Measurements from ENCODE around the gene KLK7.

Gene KLK7

DNA sequence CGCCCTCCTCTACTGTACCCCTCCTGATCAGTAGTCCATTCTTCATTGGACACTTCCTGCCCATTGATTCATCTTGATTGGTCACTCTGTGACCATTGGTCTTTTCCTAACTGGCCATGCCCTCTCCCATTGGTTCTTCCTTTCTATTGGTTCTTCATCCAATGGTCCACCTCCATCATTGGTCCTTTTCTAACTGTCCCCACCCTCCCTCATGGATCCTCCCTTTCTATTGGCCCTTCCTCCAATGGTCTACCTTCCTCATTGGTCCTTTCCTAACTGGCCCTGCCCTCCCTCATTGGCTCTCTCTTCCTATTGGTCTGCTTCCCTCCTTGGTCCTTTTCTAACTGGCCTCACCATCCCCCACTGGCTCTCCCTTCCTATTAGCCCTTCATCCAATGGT, 21.5 kb downstream of the KLK7 start:
- Histone ChIP-seq H3K4me1 (no peaks in the 10 kb centered on the region), H3K79me2 (no peaks in the 10 kb centered on the region), H3K4me3 (ENCODE audit: low read depth, low read length) (no peak overlapping the region), H3K27me3 (ENCODE audit: control insufficient read depth, insufficient read depth, low read length) (no peaks in the 10 kb centered on the region), H3K27ac (no peak overlapping the region), H2AFZ (no peak overlapping the region), H3K9ac (no peak overlapping the region), H3K9me3 (ENCODE audit: control insufficient read depth, low read length) (no peaks in the 10 kb centered on the region), H3K36me3 (ENCODE audit: control insufficient read depth, insufficient read depth, low read length) (no peaks in the 10 kb centered on the region), H3K4me2 (ENCODE audit: low read length) (no peak overlapping the region)
- TF ChIP-seq CTCF (IDR thresholded peaks at IDR 0.05), result no peak

- Histone ChIP-seq H3K27ac (no peak overlapping the region), H3K9me3 (ENCODE audit: control insufficient read depth, low read length) (no peaks in the 10 kb centered on the region), H3K4me2 (ENCODE audit: low read length) (no peak overlapping the region), H3K4me1 (no peaks in the 10 kb centered on the region), H3K27me3 (ENCODE audit: control insufficient read depth, insufficient read depth, low read length) (no peaks in the 10 kb centered on the region), H3K4me3 (ENCODE audit: low read depth, low read length) (no peak overlapping the region), H2AFZ (no peak overlapping the region), H3K79me2 (no peaks in the 10 kb centered on the region), H3K9ac (no peak overlapping the region), H3K36me3 (ENCODE audit: control insufficient read depth, insufficient read depth, low read length) (no peaks in the 10 kb centered on the region)
- no peak for TF ChIP-seq CTCF (IDR thresholded peaks at IDR 0.05)
Observed at GRCh38 chr19:50959731-50960500, 23.8 kb downstream of the KLK7 start.

DNA sequence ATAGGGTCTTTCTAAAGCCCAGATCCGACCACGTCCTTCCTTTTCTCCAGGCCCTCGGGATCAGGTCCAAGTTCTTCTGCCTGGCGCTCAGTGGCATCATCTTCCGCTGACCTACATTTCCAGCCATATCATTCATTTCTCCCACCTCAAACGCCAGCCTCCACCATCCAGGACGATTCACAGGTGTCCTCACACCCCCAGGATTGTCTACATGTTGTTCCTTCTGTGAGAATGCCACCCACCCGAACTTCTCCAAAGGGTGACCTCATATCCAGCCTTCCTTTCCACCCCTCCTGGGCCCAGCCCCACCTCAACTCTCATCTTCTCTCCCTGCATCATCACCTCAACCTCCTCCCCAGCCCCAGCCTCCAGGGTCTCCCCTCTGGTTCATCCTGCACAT, 26.1 kb downstream of the KLK7 start:
- Histone ChIP-seq H2AFZ (no peak overlapping the region), H3K9me3 (ENCODE audit: control insufficient read depth, low read length) (no peaks in the 10 kb centered on the region), H3K36me3 (ENCODE audit: control insufficient read depth, insufficient read depth, low read length) (no peaks in the 10 kb centered on the region), H3K4me3 (ENCODE audit: low read depth, low read length) (no peak overlapping the region), H3K27ac (no peak overlapping the region), H3K27me3 (ENCODE audit: control insufficient read depth, insufficient read depth, low read length) (no peaks in the 10 kb centered on the region), H3K79me2 (no peaks in the 10 kb centered on the region), H3K4me1 (no peaks in the 10 kb centered on the region), H3K4me2 (ENCODE audit: low read length) (no peak overlapping the region), H3K9ac (no peak overlapping the region)
- TF ChIP-seq CTCF (IDR thresholded peaks at IDR 0.05), result no peak

GRCh38 chr19:50952910-50953309, 30.8 kb downstream of the KLK7 start, which contains the start of gene KLK5:
KLK5 (minus strand) TSS chr19:50953038; CDS start chr19:50952657, 381 bp downstream.
- no peaks in the 10 kb centered on the region for H3K4me1 ChIP-seq
- no peaks in the 10 kb centered on the region for H3K79me2 ChIP-seq
- no peaks in the 10 kb centered on the region for H3K27me3 ChIP-seq (ENCODE audit: control insufficient read depth, insufficient read depth, low read length)
- TF ChIP-seq CTCF (IDR thresholded peaks at IDR 0.05), result no peak
- no peak within 1 kb of the TSS for H3K27ac ChIP-seq
- H3K36me3 ChIP-seq (ENCODE audit: control insufficient read depth, insufficient read depth, low read length), result no peaks in the 10 kb centered on the region
- no peak within 1 kb of the TSS for H2AFZ ChIP-seq
- H3K9me3 ChIP-seq (ENCODE audit: control insufficient read depth, low read length), result no peaks in the 10 kb centered on the region
- no peak within 1 kb of the TSS for H3K4me3 ChIP-seq (ENCODE audit: low read depth, low read length)
- no peak within 1 kb of the TSS for H3K4me2 ChIP-seq (ENCODE audit: low read length)
- H3K9ac ChIP-seq, result no peak within 1 kb of the TSS

DNA sequence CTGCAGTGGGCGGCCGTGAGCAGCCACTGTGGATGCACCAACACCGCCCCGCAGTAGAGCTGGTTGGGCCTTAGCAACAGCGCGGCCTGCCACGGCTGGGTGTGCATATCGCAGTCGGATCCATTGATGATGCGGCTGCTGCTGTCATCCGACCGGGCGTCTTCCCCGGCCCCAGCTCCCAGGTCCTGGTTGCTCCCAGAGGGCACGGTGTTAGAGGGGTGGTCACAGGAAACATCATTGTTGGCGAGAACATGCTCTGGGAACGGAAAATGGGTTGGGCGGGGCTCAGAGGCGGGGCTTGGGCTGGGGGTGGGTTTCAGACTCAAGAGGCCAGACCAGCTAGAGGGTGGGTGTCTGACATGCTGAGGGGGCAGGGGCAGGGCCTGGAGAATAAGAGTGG, 33.9 kb downstream of the KLK7 start:
- H3K36me3 ChIP-seq (ENCODE audit: control insufficient read depth, insufficient read depth, low read length), result no peaks in the 10 kb centered on the region
- H3K79me2 ChIP-seq, result no peaks in the 10 kb centered on the region
- H3K27me3 ChIP-seq (ENCODE audit: control insufficient read depth, insufficient read depth, low read length), result no peaks in the 10 kb centered on the region
- no peak for TF ChIP-seq CTCF (IDR thresholded peaks at IDR 0.05)
- no peak overlapping the region for H3K4me2 ChIP-seq (ENCODE audit: low read length)
- H3K4me3 ChIP-seq (ENCODE audit: low read depth, low read length), result no peak overlapping the region
- no peak overlapping the region for H2AFZ ChIP-seq
- no peak overlapping the region for H3K27ac ChIP-seq
- no peaks in the 10 kb centered on the region for H3K9me3 ChIP-seq (ENCODE audit: control insufficient read depth, low read length)
- no peaks in the 10 kb centered on the region for H3K4me1 ChIP-seq
- H3K9ac ChIP-seq, result no peak overlapping the region

All from parathyroid adenoma (tissue), 2 donors.